ENCODE measurements around the gene ITPR1.

ITPR1 gene

DNA sequence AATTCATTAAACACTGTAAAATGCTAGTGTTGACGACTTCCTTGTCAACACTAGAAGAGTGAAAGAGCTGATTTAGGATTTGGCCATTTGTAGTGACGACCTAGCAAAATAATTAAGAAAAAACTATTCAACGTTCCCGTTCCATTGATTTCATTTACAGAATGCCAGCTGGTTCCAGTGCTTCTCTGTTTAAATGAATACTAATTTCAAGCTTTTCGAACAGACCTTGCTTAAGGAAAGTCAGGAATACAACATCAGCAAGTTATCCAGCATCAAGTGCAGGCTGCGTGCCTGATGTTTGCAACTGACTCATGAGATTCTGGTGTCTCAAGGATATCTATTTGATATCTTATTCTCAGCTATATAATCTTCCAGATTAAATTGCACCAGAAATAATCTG lies 387.7 kb downstream of the ITPR1 start:
- no peak overlapping the region for H3K4me3 ChIP-seq (ENCODE audit: low read depth, low read length)
- no peaks in the 10 kb centered on the region for H3K4me1 ChIP-seq
- no peaks in the 10 kb centered on the region for H3K36me3 ChIP-seq
- TF ChIP-seq, protein P1, sequence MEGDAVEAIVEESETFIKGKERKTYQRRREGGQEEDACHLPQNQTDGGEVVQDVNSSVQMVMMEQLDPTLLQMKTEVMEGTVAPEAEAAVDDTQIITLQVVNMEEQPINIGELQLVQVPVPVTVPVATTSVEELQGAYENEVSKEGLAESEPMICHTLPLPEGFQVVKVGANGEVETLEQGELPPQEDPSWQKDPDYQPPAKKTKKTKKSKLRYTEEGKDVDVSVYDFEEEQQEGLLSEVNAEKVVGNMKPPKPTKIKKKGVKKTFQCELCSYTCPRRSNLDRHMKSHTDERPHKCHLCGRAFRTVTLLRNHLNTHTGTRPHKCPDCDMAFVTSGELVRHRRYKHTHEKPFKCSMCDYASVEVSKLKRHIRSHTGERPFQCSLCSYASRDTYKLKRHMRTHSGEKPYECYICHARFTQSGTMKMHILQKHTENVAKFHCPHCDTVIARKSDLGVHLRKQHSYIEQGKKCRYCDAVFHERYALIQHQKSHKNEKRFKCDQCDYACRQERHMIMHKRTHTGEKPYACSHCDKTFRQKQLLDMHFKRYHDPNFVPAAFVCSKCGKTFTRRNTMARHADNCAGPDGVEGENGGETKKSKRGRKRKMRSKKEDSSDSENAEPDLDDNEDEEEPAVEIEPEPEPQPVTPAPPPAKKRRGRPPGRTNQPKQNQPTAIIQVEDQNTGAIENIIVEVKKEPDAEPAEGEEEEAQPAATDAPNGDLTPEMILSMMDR (IDR thresholded peaks at IDR 0.05; ENCODE audit: low read depth, low read length), result no peak
- H3K9me3 ChIP-seq, result no peaks in the 10 kb centered on the region
- no peak for DNase-seq
- H3K27me3 ChIP-seq, result no peaks in the 10 kb centered on the region

DNA sequence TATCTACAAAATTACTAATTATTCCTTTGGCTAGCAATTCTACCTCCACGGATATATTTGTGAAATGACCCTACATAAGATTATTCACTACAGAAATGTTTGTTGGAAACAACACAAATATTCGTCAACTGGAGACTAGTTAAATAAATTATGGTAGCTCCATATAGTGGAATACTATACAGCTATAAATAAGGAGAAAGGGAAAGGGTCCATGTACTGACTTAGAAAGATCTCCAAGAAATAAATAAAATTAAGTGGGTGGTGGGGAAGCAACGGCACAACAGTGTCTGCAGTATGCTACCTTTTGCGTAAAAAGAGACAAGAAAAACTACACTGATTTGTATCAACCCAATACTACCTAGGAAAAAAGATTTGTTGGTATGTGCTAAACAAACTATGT lies 389.4 kb downstream of the ITPR1 start:
- DNase-seq, result no peak
- Histone ChIP-seq H3K36me3 (no peaks in the 10 kb centered on the region), H3K4me1 (no peaks in the 10 kb centered on the region), H3K9me3 (no peaks in the 10 kb centered on the region), H3K4me3 (ENCODE audit: low read depth, low read length) (no peak overlapping the region), H3K27me3 (no peaks in the 10 kb centered on the region)
- TF ChIP-seq, protein P1 (IDR thresholded peaks at IDR 0.05; ENCODE audit: low read depth, low read length), result no peak

GRCh38 chr3:4883011-4883410 lies 389.9 kb downstream of the ITPR1 start:
- H3K4me3 ChIP-seq (ENCODE audit: low read depth, low read length), result no peak overlapping the region
- H3K4me1 ChIP-seq, result no peaks in the 10 kb centered on the region
- DNase-seq, result no peak
- no peaks in the 10 kb centered on the region for H3K27me3 ChIP-seq
- H3K9me3 ChIP-seq, result no peaks in the 10 kb centered on the region
- TF ChIP-seq, protein P1 (IDR thresholded peaks at IDR 0.05; ENCODE audit: low read depth, low read length), result no peak
- no peaks in the 10 kb centered on the region for H3K36me3 ChIP-seq

- no peaks in the 10 kb centered on the region for H3K36me3 ChIP-seq
- H3K4me1 ChIP-seq, result no peaks in the 10 kb centered on the region
- DNase-seq, result no peak
- no peaks in the 10 kb centered on the region for H3K9me3 ChIP-seq
- H3K27me3 ChIP-seq, result no peaks in the 10 kb centered on the region
- no peak overlapping the region for H3K4me3 ChIP-seq (ENCODE audit: low read depth, low read length)
- TF ChIP-seq, protein P1 (IDR thresholded peaks at IDR 0.05; ENCODE audit: low read depth, low read length), result no peak
Observed at GRCh38 chr3:4884888-4885287, 391.7 kb downstream of the ITPR1 start.

DNA sequence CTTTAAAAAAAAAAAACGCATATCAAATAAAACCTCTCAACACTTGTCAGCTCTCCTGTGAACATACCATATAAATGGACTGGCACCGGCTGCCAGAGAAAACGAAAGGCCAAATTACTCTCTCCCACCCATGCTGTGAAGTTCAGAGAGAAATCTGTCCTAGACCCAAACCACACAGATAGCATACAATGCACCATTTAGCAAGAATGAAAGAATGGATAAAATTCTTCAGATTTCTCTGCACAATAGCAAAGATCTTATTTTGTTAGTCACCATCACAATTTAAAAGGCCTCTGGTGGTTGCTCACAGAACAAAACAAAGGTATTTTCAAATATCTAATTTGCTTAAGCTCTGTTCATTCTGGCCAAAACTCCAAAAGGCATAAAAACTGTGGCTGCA lies 392.2 kb downstream of the ITPR1 start:
- TF ChIP-seq, protein P1 (IDR thresholded peaks at IDR 0.05; ENCODE audit: low read depth, low read length), result no peak
- Histone ChIP-seq H3K27me3 (no peaks in the 10 kb centered on the region), H3K4me1 (no peaks in the 10 kb centered on the region), H3K4me3 (ENCODE audit: low read depth, low read length) (no peak overlapping the region), H3K9me3 (no peaks in the 10 kb centered on the region), H3K36me3 (no peaks in the 10 kb centered on the region)
- no peak for DNase-seq

DNA sequence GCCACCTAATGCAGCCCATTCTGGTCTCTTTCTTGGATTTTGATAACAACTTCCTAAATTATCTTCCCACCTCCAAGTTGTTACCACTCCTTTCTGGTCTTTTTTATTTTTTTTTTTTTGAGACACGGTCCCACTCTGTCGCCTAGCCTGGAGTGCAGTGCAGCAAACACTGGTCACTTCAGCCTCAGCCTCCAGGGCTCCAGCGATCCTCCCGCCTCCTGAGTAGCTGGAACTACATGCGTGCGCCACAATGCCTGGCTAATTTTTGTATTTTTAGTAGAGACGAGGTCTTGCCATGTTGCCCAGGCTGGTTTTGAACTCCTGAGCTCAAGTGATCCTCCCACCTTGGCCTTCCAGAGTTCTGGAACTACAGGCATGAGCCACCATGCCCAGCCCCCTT lies 393.3 kb downstream of the ITPR1 start:
- Histone ChIP-seq H3K27me3 (no peaks in the 10 kb centered on the region), H3K4me3 (ENCODE audit: low read depth, low read length) (no peak overlapping the region), H3K9me3 (no peaks in the 10 kb centered on the region), H3K36me3 (no peaks in the 10 kb centered on the region), H3K4me1 (no peaks in the 10 kb centered on the region)
- TF ChIP-seq, protein P1 (IDR thresholded peaks at IDR 0.05; ENCODE audit: low read depth, low read length), result no peak
- DNase-seq, result no peak
